Fibroblast of skin of left biceps (primary cell): ENCODE measurements around the gene ARID3B.
"Not testable (repeated sequence)": the region's sequence is repeated elsewhere in the genome, so short reads cannot be mapped to it uniquely, and the experiment has no call there.

Source experiments
- DNase-seq, 2 experiments: peaks; one replicate each; pipeline ENCODE4 v3.0.0-alpha.2; 2013; ENCODE audit warnings: low read depth in 2 of 2

The ARID3B gene

GRCh38 chr15:74540761-74541493, at the start of gene ARID3B:
ARID3B (plus strand) TSS chr15:74541220; CDS start chr15:74543937, 2,717 bp downstream.
- peak; percentile 88 to 90 for DNase-seq

GRCh38 chr15:74496648-74497047, 44.4 kb upstream of the ARID3B start:
- DNase-seq: no peak

GRCh38 chr15:74497584-74497983, 43.4 kb upstream of the ARID3B start:
- DNase-seq: no peak

GRCh38 chr15:74499366-74499765, 41.7 kb upstream of the ARID3B start:
- DNase-seq: no peak

GRCh38 chr15:74500401-74500800, 40.6 kb upstream of the ARID3B start:
- no peak for DNase-seq

DNA sequence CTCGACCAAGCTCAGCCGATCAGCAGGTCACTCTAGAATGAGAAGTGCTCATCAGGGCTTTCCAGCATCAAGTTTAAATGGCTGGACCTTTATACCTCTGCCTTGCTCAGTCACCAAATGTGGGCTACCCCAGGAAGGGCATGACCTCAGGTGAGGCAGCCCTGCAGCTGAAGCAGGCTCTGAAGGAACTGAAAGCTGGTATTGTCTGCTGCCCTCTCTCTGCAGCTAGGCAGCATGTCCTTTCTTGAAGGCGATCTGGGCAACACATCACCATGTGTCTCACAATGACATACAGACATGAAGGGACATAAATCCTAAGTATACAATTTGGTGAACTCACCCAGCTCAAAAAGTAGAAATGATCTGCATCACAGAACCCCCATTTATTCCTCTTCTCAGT, 38.7 kb upstream of the ARID3B start:
- DNase-seq: no peak

DNA sequence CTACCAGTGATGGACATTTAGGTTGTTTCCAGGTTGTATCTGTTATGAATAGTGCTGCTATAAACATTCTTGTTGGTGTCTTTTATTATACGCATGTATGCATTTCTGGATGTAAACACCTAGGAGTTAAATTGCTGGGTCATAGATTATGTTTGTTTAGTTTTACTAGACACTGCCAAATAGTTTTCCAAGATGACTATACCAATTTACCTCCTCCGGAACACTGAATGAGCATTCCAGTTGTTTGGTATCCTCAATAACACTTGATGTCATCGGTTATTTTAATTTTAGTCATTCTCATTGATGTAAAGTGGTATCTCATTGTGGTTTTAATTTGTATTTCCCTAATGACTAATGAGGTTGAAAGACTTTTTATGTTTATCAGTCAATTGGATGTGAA, 36.6 kb upstream of the ARID3B start:
- DNase-seq: no peak

DNA sequence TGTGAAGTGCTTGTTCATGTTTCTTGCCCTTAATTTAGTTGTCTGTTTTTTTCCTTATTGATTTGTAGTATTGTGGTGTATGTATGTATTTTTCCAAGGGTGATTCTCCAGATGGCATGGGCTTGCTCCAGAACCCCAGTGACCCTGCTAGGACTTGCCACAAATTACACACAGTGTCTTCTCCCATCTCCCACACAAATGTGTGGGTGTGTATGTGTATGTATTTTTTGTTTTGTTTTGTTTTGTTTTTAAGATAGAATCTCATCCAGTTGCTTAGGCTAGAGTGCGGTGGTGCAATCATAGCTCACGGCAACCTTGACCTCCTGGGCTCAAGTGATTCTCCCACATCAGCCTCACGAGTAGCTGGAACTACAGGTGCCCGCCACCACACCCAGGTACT, 36.2 kb upstream of the ARID3B start:
- DNase-seq: no peak

DNA sequence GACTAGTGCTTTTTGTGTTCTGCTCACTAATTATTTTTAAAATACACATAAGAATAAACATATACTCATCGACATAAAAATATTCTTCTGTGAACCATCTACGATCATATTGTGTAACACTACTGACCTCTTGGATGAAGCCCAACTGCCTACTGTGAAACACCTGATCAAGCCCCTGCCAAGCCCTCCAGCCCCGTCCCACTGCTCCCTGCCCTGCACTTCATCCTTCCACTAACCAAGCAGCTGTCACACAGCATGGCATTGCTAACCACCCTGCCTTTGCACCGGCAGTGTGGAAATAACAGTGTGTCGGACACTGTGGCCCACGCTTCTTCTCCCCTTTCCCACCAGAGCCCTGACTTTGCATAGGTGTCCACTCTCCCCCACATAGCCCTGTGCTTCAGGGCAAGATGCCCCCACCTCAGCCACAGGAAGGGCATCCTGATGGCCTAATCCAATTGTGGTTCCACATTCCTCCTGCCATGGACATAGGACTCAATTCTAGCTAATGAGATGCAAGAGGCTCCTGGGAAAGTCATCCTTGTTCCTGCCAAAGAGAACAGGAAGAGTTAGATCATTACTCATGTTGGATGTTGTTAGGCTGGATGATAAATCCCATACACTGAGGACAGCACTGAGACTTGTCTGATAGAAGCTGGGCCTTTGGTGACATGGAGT, 35.0 kb upstream of the ARID3B start:
- DNase-seq: no peak

GRCh38 chr15:74506515-74506840, 34.5 kb upstream of the ARID3B start:
- DNase-seq: no peak

- no peak for DNase-seq
These were observed 29.4 kb upstream of the ARID3B start for GRCh38 chr15:74511583-74511982.

GRCh38 chr15:74514059-74514458, 27.0 kb upstream of the ARID3B start:
- not testable (repeated sequence) for DNase-seq

DNA sequence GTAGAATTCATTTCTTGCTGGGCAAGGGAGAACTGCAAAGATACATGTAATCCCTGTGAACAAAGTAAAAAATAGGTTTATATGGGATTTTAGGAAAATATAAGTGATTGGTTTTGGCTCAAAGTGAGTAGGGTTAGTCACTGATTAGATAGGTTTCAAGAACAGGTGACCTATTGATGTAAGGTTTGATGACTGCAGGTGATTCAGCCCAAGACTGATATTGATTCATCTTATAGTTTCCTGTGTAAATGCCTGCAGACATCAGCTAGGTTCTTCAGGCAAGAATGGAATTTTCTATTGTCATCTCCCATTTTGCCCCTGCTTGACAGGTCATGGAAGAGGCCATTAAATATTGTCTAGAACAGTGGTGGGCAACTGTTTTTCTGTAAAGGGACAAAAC, 23.9 kb upstream of the ARID3B start:
- no peak for DNase-seq

GRCh38 chr15:74519311-74519710, 21.7 kb upstream of the ARID3B start:
- no peak for DNase-seq

GRCh38 chr15:74520407-74520806, 20.6 kb upstream of the ARID3B start:
- no peak for DNase-seq

DNA sequence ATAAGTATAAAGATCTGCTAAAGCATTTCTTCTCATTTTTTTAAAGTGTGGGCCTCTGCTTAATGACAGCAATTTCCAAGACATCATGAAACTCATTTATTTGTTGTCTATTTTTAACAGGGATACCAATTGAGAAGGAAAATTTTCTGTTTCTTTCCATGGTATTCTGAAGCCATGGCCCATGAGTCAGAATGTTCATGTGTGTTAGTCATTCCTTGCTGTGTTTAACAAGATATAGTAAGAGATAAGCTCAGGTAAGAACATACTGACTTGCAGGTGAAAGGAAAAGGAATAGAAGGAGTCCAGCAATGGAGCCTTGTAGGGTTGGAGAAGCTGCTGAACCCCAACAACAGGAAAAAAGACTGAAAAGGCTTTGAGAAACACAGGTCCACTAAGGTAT, 17.0 kb upstream of the ARID3B start:
- DNase-seq: no peak

GRCh38 chr15:74525309-74525708, 15.7 kb upstream of the ARID3B start:
- no peak for DNase-seq

DNA sequence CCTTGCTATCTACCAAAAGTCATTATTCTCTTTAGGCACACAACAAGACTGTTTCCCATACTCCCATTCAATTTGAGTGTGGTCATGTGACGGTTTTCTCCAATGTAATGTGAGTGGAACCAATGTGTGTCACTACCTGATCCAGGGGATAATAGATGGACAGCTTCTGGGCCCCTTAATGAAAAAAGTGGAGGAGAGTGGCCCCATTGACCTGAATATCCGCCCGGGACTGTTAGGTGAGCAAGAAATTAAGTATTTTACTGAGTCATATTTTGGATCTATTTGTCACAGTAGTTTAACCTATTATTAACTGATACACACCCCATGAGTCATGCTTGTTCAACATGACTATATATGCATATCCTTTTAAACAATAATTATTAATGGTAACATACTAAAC, 15.1 kb upstream of the ARID3B start:
- DNase-seq: no peak

- DNase-seq: no peak
These were observed 12.1 kb upstream of the ARID3B start for GRCh38 chr15:74528876-74529275.

DNA sequence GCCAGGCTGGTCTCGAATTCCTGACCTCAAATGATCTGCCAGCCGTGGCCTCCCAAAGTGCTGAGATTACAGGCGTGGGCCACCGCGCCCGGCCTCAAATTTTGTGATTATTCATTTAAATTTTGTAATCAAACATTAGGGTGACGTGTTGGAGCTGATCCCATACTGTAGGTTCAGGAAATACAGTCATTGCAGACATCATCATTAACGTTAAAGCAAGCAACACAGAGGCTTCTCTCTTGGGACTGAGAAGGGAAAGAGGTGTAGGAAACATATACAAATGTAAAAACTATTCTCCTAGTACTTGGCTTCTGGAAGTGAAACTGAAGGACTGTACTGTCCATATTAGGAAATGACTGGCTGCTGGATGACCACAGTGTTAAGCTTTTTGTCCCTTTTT, 11.1 kb upstream of the ARID3B start:
- DNase-seq: no peak

GRCh38 chr15:74530771-74531143, 10.3 kb upstream of the ARID3B start:
- no peak for DNase-seq

DNA sequence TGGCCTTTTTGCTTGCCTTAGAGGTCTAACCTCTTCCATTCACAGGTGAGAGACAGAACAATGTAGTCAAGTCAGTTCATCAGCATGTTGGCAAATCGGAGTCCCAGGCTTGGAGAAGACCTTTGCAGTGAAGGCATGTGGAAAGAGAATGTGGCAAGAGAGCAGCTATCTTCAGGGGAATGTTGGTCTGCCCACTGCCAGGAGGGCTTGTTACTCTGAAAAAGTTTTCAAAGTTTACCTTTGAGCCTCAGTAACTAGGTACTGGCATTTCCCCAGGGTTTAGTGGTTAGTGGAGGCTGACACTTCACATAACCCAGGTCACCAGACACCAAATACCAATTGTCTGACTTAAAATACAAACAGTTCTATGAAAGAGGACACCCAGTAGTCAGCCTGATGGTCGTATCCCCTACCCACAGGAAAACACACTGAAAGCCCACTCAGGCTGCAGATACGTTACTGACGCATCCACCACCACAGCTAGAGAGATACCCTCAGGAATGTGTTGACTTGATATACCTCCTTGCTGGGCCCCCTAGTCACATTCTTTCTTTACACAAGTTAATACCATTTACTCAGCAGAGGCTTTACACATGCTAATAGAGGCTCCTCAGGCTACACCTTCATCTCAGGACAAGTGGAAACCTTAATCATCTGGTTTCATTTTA, 9.7 kb upstream of the ARID3B start:
- peak; percentile 65 to 69 for DNase-seq

DNA sequence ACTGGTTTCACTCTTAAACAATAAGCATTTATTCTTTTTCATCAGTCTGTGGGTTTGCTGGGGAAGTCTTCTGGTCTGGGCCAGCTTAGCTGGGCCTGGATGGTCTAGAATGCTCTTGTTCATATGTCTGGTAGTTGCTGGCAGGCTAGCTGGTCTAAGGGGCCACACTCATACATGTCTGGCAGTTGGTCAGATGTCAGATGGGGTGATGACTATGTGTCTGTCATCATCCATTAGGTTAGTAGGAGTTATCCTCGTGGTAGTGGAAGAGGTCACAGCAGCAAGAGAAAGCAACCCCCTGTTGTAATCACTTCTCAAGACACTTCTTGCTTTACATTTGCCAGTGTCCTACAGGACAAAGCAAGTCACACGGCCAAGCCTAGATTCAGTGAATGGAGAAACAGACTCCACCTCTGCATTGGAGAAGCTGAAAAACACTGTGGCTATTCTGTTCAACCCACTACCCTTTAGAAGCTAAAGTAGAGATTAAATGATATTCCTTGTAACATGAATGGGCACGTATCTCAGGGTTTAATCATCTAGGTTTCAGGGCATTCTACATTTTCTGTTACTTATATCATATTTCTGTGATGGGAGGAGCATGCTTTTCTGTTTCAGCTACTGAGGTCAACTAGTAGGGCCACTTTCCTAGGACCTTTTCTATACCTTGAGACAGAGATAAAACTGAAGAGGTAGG, 5.5 kb upstream of the ARID3B start:
- no peak for DNase-seq
